ENCODE results near the gene PDSS2.
"Not testable (repeated sequence)": the region's sequence is repeated elsewhere in the genome, so short reads cannot be mapped to it uniquely, and the experiment has no call there.

The PDSS2 gene

GRCh38 chr6:107216197-107216933 lies 243.0 kb downstream of the PDSS2 start:
- no peak for DNase-seq (ENCODE audit: low read depth in 3 of 3)

DNA sequence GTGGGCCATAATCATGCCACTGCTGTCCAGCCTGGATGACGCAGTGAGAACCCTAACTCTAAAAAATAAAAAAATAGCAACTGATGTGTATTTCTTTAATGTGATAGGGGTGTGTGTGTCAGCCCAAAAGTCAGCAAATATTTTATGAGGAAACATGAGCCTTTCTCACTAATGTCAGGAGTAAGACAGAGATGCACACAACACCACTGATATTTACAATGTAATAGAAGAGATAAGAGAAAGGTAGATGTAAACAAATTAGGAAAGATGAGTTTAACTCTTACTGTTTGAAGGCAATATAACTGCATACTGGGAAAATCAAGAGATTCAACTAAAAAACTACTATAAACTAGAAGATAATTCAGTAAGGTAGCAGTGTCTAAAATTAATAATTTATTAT lies 244.0 kb downstream of the PDSS2 start:
- DNase-seq (ENCODE audit: low read depth in 3 of 3), result no peak

DNA sequence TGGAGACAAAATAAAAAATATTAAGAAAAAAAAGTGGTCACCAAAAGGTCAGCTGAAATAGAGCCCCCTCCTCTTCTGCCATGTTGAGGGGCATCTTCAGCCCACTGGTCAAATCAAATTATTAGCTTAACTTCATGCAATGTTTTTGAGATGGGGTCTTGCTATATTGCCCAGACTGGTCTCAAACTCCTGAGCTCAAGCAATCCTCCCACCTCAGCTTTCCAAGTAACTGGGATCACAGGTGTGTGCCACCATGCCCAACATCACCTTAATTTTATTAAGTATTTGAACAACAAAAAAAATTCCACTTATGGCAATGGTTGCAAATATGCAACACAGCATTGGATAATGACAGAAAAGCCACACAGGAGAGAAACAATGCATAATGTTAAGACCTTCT lies 244.7 kb downstream of the PDSS2 start:
- DNase-seq (ENCODE audit: low read depth in 3 of 3), result no peak

GRCh38 chr6:107209406-107210305 lies 249.7 kb downstream of the PDSS2 start:
- DNase-seq (ENCODE audit: low read depth in 3 of 3), result no peak

DNA sequence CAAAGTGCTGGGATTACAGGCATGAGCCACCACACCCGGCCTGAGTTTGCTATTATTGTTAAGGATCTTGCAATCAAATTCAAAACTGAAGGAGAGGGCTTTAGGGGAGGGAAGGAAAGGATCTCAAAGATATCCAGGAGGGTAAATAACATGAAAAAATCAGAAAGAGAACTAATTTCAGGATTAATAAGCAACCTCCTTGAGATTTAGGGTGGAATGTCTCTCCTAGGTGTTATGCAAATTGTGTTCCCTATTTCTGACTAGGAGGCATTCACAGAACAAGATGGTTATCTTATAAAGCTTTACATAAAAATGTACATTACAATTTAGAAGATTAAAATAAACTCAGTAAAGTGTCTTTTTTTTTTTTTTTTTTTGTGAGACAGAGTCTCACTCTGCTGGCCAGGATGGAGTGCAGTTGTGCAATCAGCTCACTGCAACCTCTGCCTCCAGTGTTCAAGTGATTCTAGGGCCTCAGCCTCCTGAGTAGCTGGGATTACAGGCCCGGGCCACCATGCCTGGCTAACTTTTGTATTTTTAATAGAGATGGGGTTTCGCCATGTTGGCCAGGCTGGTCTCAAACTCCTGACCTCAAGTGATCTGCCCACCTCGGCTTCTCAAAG lies 252.0 kb downstream of the PDSS2 start:
- DNase-seq (ENCODE audit: low read depth in 3 of 3), result no peak

DNA sequence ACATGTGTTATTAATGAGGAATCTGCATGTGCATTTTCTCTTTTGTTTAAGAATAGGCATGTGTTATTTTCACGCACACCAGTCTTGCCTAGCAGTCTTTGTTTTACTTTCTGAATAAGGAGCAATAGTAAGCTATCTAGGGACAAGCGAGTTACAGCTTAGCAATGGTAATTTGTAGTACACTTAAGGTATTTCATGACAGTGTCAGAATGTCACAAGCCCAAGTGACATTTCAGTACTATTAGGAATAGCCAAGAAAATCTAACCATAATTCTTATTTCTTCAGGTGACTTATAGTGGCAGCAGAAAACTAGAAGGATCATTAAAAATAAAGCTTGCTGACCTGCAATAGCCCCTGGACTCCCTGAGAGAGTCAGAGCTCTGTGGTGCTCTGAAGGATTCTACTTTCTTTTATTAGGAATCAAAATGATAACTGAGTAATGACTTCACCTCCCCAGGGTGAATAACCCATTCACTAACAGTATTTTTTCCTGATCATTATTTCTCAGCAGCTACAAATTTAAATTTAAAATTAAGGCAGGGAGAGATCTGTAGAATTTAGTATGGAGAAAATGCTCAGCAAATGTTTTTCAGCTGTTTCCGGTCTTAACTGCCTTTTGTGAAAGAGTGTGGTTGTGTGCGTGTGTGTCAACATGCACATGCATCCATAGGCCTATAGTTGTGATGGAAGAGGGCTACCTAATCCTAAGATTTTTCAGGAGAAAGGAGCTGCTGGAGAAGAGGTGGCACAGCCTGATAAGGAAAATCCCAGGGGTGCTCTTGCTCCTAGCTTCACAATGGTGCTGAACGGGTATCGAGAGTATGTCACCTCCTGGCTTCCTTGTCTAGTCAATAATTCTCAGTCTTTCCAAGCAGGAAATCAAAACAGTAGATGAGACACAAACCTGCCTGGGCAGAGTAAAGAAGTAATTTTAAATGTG lies 254.0 kb downstream of the PDSS2 start:
- DNase-seq (ENCODE audit: low read depth in 3 of 3), result no peak

DNA sequence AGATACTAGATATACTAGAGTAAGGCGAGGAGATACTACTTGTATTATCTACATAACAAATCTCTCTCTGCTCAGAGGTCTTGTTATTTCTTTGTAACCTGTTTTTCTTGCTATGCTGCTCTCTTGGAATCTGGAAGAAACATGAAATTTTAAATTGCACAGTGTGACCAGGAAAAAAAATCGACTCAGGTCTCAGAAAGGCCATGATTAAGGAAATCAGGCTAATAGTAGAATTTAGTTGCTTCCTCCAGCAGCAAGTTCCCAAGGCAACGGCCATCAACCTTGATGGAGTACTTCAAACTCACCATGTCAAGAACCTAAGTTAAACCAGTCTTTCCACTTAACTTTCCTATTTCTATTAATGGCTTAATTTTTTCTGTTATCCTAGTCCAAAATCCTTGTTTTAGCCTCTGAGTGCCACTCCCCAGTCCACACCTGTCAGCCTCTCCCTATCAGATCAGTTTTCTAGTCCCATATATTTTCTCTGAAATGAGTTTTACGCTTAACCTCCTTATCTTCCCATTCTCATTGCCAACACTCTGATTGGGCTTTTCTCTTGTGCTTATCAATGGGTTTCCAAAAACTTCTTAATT lies 256.4 kb downstream of the PDSS2 start:
- no peak for DNase-seq (ENCODE audit: low read depth in 3 of 3)

DNA sequence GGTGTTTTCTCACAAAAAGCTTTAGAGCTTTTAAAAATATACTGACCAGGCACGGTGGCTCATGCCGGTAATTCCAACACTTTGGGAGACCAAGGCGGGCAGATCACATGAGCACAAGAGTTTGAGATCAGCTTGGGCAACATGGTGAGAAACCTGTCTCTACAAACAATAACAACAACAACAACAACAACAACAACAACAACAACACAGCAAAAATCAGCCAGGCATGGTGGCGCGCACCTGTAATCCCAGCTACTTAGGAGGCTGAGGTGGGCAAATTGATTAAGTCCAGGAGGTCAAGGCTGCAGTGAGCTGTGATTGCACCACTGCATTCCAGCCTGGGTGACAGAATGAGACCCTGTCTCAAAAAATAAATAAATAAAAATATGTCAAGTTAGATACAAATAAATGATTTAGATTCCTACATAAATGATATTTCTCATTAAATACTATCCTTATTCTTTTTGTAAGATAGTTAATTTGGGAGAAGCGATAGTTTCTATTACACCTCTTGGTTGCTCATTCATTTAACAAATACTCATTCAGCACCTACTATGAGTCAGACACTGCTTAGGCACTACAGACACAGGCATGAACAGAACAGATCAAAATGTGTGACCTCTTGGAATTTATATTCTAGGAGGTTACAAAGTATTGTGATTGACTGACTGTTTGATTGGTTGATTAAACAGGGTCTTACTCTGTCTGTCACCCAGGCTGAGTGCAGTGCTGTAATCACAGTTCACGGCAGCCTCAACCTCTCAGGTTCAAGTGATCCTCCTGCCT lies 260.5 kb downstream of the PDSS2 start:
- DNase-seq (ENCODE audit: low read depth in 3 of 3), result no peak

DNA sequence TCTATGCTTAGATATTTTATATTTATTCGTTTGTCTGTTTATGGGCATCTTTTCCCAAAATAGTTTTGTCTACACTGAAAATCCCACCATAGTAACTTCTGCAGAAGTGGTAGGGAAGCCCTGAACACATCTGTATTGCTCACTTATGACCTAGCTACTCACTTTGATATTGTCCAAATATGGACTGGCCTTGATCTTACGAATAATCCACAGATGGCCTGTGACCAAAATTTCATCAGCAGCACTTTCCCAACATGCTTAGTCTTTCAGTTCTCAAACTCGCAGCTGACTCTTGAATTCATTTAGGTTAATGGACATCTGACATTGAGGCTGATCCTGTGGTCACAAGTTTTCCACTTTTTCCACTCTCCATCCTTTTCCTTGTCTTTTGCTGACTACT lies 263.2 kb downstream of the PDSS2 start:
- no peak for DNase-seq (ENCODE audit: low read depth in 3 of 3)

- not testable (repeated sequence) for DNase-seq (ENCODE audit: low read depth in 3 of 3)
Observed at GRCh38 chr6:107194723-107195122, 264.6 kb downstream of the PDSS2 start.

DNA sequence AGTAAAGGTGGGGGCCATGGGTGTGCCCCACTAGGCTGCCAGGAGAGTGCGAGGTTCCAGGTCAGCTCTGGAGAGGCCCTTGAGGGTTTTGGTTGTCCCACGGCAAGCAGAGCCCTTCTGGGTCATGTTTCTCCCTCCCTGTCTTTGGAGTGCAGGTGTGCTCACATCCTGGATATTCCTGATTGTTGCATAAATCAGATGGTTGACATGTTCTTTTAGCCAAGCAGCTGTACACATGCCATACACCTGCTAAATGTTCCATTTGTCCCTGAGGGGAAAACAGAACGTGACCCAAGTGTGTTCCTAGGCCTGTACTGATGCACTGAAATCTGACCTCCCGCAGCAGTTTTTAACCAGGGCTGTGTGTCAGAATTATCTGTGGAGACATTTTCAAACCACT lies 266.5 kb downstream of the PDSS2 start:
- DNase-seq (ENCODE audit: low read depth in 3 of 3), result no peak

GRCh38 chr6:107187630-107188029 lies 271.7 kb downstream of the PDSS2 start:
- DNase-seq (ENCODE audit: low read depth in 3 of 3), result no peak

DNA sequence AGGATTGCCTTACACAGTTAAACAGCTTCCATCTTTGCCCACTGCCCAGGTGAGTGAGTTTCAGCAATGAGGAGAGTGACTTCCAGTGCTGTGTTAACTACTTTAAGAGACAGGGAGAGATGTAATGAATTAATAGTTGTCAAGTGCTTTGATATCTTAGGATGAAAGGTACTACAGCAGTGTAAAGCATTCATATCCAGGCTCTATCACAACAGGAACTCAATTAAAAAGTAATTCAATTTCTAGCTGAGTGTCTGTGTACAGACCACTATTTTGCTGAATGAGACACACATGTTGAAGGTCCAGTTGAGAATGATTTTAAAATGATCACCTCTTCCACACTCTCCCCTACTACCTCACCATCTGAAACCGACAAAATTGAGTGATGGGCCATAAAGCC lies 273.3 kb downstream of the PDSS2 start:
- no peak for DNase-seq (ENCODE audit: low read depth in 3 of 3)

DNA sequence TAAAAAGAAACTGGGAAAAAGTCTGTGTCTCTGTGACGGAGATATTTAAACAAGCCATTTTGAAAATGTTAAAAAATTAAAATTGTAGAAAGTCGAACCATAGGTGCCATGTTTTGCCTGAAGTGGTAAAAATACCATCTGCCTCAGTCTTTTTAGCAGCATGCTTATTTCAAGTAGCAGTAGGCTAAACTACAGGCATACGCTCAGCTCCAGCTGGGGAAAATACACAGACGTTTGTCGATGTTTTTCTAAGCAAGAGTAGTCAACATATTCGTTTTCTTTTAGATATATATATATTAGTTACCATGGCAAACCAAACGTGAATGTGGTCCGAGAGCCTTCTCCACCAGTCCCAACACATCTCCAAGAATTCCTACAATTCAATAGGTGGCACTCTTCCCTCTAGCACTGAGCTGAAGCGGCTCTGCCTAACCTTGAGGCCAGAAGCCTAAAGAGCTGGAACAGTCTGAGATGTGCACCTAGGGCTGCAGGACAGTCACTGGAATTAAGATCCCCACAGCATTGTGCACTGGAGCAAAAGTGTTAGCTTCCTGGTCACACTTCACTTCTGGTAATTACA lies 273.9 kb downstream of the PDSS2 start:
- no peak for DNase-seq (ENCODE audit: low read depth in 3 of 3)

- no peak for DNase-seq (ENCODE audit: low read depth in 3 of 3)
Observed at GRCh38 chr6:107184435-107184834, 274.9 kb downstream of the PDSS2 start.

DNA sequence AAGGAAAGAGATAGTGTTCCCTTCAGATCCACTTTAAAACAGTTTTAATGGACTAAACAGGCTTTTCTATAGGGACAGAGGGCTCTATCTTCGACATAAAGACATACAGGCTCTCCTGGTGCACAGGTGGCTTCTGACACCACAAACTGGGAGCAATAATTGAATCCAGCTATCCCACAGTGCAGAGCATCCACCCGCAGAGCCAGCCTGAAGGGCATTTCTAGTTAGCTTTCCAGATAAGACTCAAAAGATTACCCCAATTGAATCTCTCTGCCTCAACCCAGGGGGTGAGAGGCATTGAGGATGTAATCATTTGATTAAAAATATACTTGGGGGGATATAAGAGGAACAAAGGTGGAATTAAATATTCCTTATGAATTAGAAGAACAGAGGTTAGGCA lies 279.3 kb downstream of the PDSS2 start:
- no peak for DNase-seq (ENCODE audit: low read depth in 3 of 3)

GRCh38 chr6:107179004-107179403 lies 280.4 kb downstream of the PDSS2 start:
- no peak for DNase-seq (ENCODE audit: low read depth in 3 of 3)

DNA sequence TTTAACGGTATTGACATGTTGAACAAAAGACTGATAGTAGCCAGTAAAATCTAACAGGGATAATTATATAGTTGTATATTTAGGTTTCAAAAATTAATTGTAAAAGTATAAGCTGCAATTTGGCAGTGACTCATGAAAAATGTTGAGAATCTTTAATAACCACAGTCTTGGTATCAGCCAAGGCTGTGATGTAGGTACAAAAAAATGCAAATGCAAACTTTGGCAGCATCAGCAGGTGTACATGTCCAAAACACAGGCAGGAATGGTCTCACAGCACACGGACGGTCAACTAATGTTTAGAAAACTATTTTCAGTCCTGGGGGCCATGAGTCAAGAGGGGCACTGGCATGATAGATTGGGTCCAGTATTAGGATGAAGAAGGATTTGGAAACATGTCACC lies 285.6 kb downstream of the PDSS2 start:
- no peak for DNase-seq (ENCODE audit: low read depth in 3 of 3)

- DNase-seq (ENCODE audit: low read depth in 3 of 3), result no peak
Observed at GRCh38 chr6:107171513-107171912, 287.9 kb downstream of the PDSS2 start.

DNA sequence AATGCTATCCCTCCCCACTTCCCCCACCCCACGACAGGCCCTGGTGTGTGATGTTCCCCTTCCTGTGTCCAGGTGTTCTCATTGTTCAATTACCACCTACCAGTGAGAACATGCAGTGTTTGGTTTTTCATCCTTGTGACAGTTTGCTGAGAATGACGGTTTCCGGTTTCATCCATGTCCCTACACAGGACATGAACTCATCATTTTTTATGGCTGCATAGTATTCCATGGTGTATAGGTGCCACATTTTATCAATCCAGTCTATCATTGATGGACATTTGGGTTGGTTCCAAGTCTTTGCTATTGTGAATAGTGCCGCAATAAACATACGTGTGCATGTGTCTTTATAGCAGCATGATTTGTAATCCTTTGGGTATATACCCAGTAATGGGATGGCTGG lies 295.1 kb downstream of the PDSS2 start:
- not testable (repeated sequence) for DNase-seq (ENCODE audit: low read depth in 3 of 3)

Measured in stimulated activated CD4-positive, alpha-beta T cell treated with anti-CD3 and anti-CD28 coated beads, TNF-alpha, amount 100 ng/mL, for 24 hours (primary cell).